IMR-90 (cell line): ENCODE results near the gene TSPAN8. TPM values are rescaled to one million over a fixed set of nuclear protein-coding genes. Genes with fewer than 3 reads are reported as not detected.

Source experiments
- ATAC-seq: fragments of 200-7000 bp; cut with Tn5 transposase; 2 replicates; pipeline ENCODE4 v1.9.1; 2020; ENCODE audit warnings: low read depth, mild to moderate bottlenecking, moderate library complexity
- BruUV-seq: library from RNA; stranded (reverse); fragments of 400-500 nt; replicated peaks from 2 replicates; lab custom pipeline; 2021; lab: Mats Ljungman, UMichigan
- CTCF ChIA-PET: fragments of 300-600 bp; formaldehyde crosslinking; extraction: SDS; loops from one replicate; lab custom pipeline; 2021; ENCODE audit warnings: antibody characterized with exemption; lab: Yijun Ruan, JAX
- POLR2A ChIA-PET: fragments of 300-600 bp; sonication (Branson Sonifier 250); formaldehyde crosslinking; loops from one replicate; lab custom pipeline; 2022; ENCODE audit warnings: antibody characterized with exemption; ENCODE audit not compliant: unreplicated experiment; lab: Charles Lee
- DNase-seq: peaks from one replicate; pipeline ENCODE4 v3.0.0; 2013
- H2AFZ ChIP-seq: replicated peaks from 2 replicates; pipeline ENCODE3; 2013; ENCODE audit warnings: low read length, mild to moderate bottlenecking; ENCODE audit not compliant: poor library complexity
- H2AK5ac ChIP-seq: 2 replicates; pipeline ENCODE4 v1.6.1; 2013; ENCODE audit warnings: low read depth, low read length, inconsistent platforms
- H2AK9ac ChIP-seq: replicated peaks from 2 replicates; pipeline ENCODE3; 2013; ENCODE audit warnings: mild to moderate bottlenecking, low read depth, low read length, moderate library complexity; ENCODE audit not compliant: poor library complexity
- H2BK120ac ChIP-seq: 2 replicates; pipeline ENCODE4 v1.6.1; 2013; ENCODE audit warnings: low read depth, low read length, inconsistent platforms
- H2BK15ac ChIP-seq: 3 replicates; pipeline ENCODE4 v1.6.1; 2013; ENCODE audit warnings: low read depth, low read length, inconsistent platforms
- H2BK20ac ChIP-seq: 2 replicates; pipeline ENCODE4 v1.6.1; 2013; ENCODE audit warnings: low read depth, mild to moderate bottlenecking, inconsistent platforms, low read length, moderate library complexity
- H2BK5ac ChIP-seq: 2 replicates; pipeline ENCODE4 v1.6.1; 2013; ENCODE audit warnings: mild to moderate bottlenecking, low read depth, low read length, inconsistent platforms; ENCODE audit not compliant: poor library complexity, severe bottlenecking
- H3K14ac ChIP-seq: replicated peaks from 2 replicates; pipeline ENCODE4 v1.6.1; 2013; ENCODE audit warnings: low read depth, low read length, inconsistent platforms
- H3K18ac ChIP-seq: 2 replicates; pipeline ENCODE4 v1.6.1; 2013; ENCODE audit warnings: low read depth, low read length, control low read depth
- H3K23ac ChIP-seq: 2 replicates; pipeline ENCODE4 v1.6.1; 2013; ENCODE audit warnings: low read depth, low read length, inconsistent platforms
- H3K27ac ChIP-seq: 2 replicates; pipeline ENCODE4 v1.5.1; 2013; ENCODE audit warnings: mild to moderate bottlenecking, control low read depth, low read length; ENCODE audit not compliant: insufficient read depth
- H3K27me3 ChIP-seq: 2 replicates; pipeline ENCODE4 v1.6.1; 2013; ENCODE audit warnings: low read length; ENCODE audit not compliant: control insufficient read depth, insufficient read depth
- H3K36me3 ChIP-seq: 2 replicates; pipeline ENCODE4 v1.6.1; 2013; ENCODE audit warnings: low read length, mixed read lengths; ENCODE audit not compliant: control insufficient read depth, insufficient read depth
- H3K4ac ChIP-seq: 2 replicates; pipeline ENCODE4 v1.6.1; 2013; ENCODE audit warnings: low read depth, low read length, inconsistent platforms
- H3K4me1 ChIP-seq: 2 replicates; pipeline ENCODE4 v1.6.1; 2013; ENCODE audit warnings: low read length, mixed read lengths; ENCODE audit not compliant: control insufficient read depth, insufficient read depth
- H3K4me2 ChIP-seq: 2 replicates; pipeline ENCODE4 v1.6.1; 2013; ENCODE audit warnings: low read depth, mild to moderate bottlenecking, control low read depth, low read length, moderate library complexity
- H3K4me3 ChIP-seq: 2 replicates; pipeline ENCODE4 v1.5.1; 2013; ENCODE audit warnings: low read depth, mild to moderate bottlenecking, control low read depth, low read length, moderate library complexity; ENCODE audit not compliant: insufficient read depth
- H3K56ac ChIP-seq: 2 replicates; pipeline ENCODE4 v1.6.1; 2013; ENCODE audit warnings: low read length, inconsistent platforms; ENCODE audit not compliant: insufficient read depth; ENCODE audit errors: extremely low read depth
- H3K79me1 ChIP-seq, 2 experiments: 2 replicates each; pipeline ENCODE4 v1.6.1; 2013; ENCODE audit warnings: low read length in 2 of 2, inconsistent platforms in 1 of 2, low read depth in 1 of 2
- H3K9ac ChIP-seq: 2 replicates; pipeline ENCODE4 v1.6.1; 2013; ENCODE audit warnings: low read depth, low read length, control low read depth
- H3K9me1 ChIP-seq: 2 replicates; pipeline ENCODE4 v1.6.1; 2013; ENCODE audit warnings: low read length, inconsistent platforms; ENCODE audit not compliant: insufficient read depth
- H3K9me3 ChIP-seq: 2 replicates; pipeline ENCODE4 v1.6.1; 2013; ENCODE audit warnings: low read length; ENCODE audit not compliant: control insufficient read depth, insufficient read depth
- H4K20me1 ChIP-seq: 2 replicates; pipeline ENCODE4 v1.6.1; 2013; ENCODE audit warnings: low read length, inconsistent platforms; ENCODE audit not compliant: insufficient read depth
- H4K5ac ChIP-seq: 2 replicates; pipeline ENCODE4 v1.6.1; 2013; ENCODE audit warnings: mild to moderate bottlenecking, low read depth, low read length, control low read depth
- H4K8ac ChIP-seq, 2 experiments: 2 replicates each; pipeline ENCODE4 v1.6.1; 2013; ENCODE audit warnings: low read depth in 2 of 2, low read length in 2 of 2, control low read depth in 1 of 2, inconsistent platforms in 1 of 2
- H4K91ac ChIP-seq: 2 replicates; pipeline ENCODE4 v1.6.1; 2013; ENCODE audit warnings: low read depth, low read length, inconsistent platforms; ENCODE audit not compliant: insufficient read depth
- BHLHE40 ChIP-seq: fragments of 150-350 bp; IDR thresholded peaks from 2 replicates; pipeline ENCODE4 v1.6.1; 2016; ENCODE audit warnings: mild to moderate bottlenecking, low read depth, low read length
- CHD1 ChIP-seq: IDR thresholded peaks from 2 replicates; pipeline ENCODE4 v1.6.1; 2012; ENCODE audit warnings: low read depth, low read length, improper control_type of control experiment
- CTCF ChIP-seq: conservative IDR thresholded peaks from 2 replicates; pipeline ENCODE4 v1.5.1; 2012; ENCODE audit warnings: mild to moderate bottlenecking, low read depth, low read length, improper control_type of control experiment
- ELK1 ChIP-seq: fragments of 150-350 bp; IDR thresholded peaks from 2 replicates; pipeline ENCODE4 v1.6.1; 2016; ENCODE audit warnings: low read depth, mild to moderate bottlenecking, low read length, moderate library complexity, borderline replicate concordance
- FOS ChIP-seq: fragments of 150-350 bp; IDR thresholded peaks from 2 replicates; pipeline ENCODE4 v1.6.1; 2016; ENCODE audit warnings: low read depth, low read length
- MAFK ChIP-seq: IDR thresholded peaks from 2 replicates; pipeline ENCODE4 v1.6.1; 2012; ENCODE audit warnings: low read depth, low read length, improper control_type of control experiment
- MAZ ChIP-seq: IDR thresholded peaks from 2 replicates; pipeline ENCODE4 v1.6.1; 2012; ENCODE audit warnings: low read depth, mild to moderate bottlenecking, low read length, improper control_type of control experiment, moderate library complexity, borderline replicate concordance
- MXI1 ChIP-seq: IDR thresholded peaks from 2 replicates; pipeline ENCODE4 v1.6.1; 2012; ENCODE audit warnings: low read depth, mild to moderate bottlenecking, low read length, moderate library complexity, borderline replicate concordance
- POLR2A ChIP-seq: IDR thresholded peaks from 2 replicates; pipeline ENCODE4 v1.6.1; 2012; ENCODE audit warnings: mild to moderate bottlenecking, low read depth, low read length
- RAD21 ChIP-seq: IDR thresholded peaks from 2 replicates; pipeline ENCODE4 v1.6.1; 2012; ENCODE audit warnings: low read length, improper control_type of control experiment
- RCOR1 ChIP-seq: IDR thresholded peaks from 2 replicates; pipeline ENCODE4 v1.6.1; 2012; ENCODE audit warnings: mild to moderate bottlenecking, low read length, improper control_type of control experiment; ENCODE audit not compliant: insufficient replicate concordance
- RFX5 ChIP-seq: IDR thresholded peaks from 2 replicates; pipeline ENCODE4 v1.8.0; 2012; ENCODE audit warnings: low read depth, mild to moderate bottlenecking, low read length, moderate library complexity
- WGBS, 2 experiments: methylation state at CpG; one replicate each; pipeline versions ENCODE4 v1.1.5 to v1.1.7; 2013; ENCODE audit warnings: missing lambda C conversion rate in 2 of 2; ENCODE audit not compliant: insufficient read length in 1 of 2; ENCODE audit errors: extremely low coverage in 2 of 2; 5-methylcytosine and 5-hydroxymethylcytosine counted together
- dilution Hi-C: fragments of 300-500 bp; cut with HindIII; formaldehyde crosslinking; loops from one replicate; pipeline ENCODE4 v1.14.3; 2018; ENCODE audit warnings: low sequenced_read_pairs; ENCODE audit not compliant: unreplicated experiment
- in situ Hi-C: fragments of 300-500 bp; cut with MboI; formaldehyde crosslinking; loops from 3 replicates; pipeline ENCODE4 v1.14.3; 2019; ENCODE audit warnings: low sequenced_read_pairs, inconsistent platforms, mixed read lengths
- intact Hi-C: fragments of 100-400 bp; cut with micrococcal nuclease; formaldehyde crosslinking; loops from 2 replicates; pipeline ENCODE4 v1.10.0; 2022
- polyA plus RNA-seq, 3 experiments: library from polyadenylated mRNA; depleted of rRNA; stranded (reverse); fragments of >200 nt; gene quantifications; 2 replicates each; pipeline ENCODE4 v1.2.3, GENCODE V29; 2012; ENCODE audit warnings: low replicate concordance in 1 of 3
- total RNA-seq: library from RNA; depleted of rRNA; stranded (reverse); fragments of >200 nt; gene quantifications from 2 replicates; pipeline ENCODE4 v1.2.3, GENCODE V29; 2012

TSPAN8 gene
- total and polyA plus RNA-seq, 2 of the 4 experiments (the other 2 are of a cell fraction): not detected

GRCh38 chr12:71130521-71131069 lies 27.2 kb downstream of the TSPAN8 start:
- Histone ChIP-seq H2BK20ac (no peak overlapping the region), H3K79me1 (no peaks in the 10 kb centered on the region), H3K4me2 (no peak overlapping the region), H2BK5ac (no peak overlapping the region), H4K5ac (no peak overlapping the region), H3K9ac (no peak overlapping the region), H4K91ac (no peak overlapping the region), H3K36me3 (no peaks in the 10 kb centered on the region), H3K4me1 (no peaks in the 10 kb centered on the region), H3K9me3 (peaks cover 3% of the 10 kb centered on the region; the same call in 1 of the 2 replicates), H4K8ac (no peak overlapping the region), H3K23ac (no peak overlapping the region), H2AK5ac (no peak overlapping the region), H3K27ac (no peak overlapping the region), H3K9me1 (no peaks in the 10 kb centered on the region), H3K14ac (no peak overlapping the region), H4K20me1 (no peaks in the 10 kb centered on the region), H3K56ac (no peak overlapping the region), H2BK120ac (no peak overlapping the region), H3K4me3 (no peak overlapping the region), H3K27me3 (no peaks in the 10 kb centered on the region), H3K18ac (no peak overlapping the region), H2AFZ (no peak overlapping the region), H3K4ac (no peak overlapping the region), H2BK15ac (no peak overlapping the region), H2AK9ac (no peak overlapping the region)
- dilution Hi-C loops (no loop called here), intact Hi-C loops (no loop called here), in situ Hi-C loops (no loop called here)
- ChIA-PET POLR2A (no interaction called here), CTCF (no interaction called here)
- no peak for TF ChIP-seq RCOR1
- no peak for TF ChIP-seq CHD1
- TF ChIP-seq CTCF: no peak
- no peak for TF ChIP-seq MXI1
- no peak for TF ChIP-seq RFX5
- TF ChIP-seq BHLHE40: no peak
- no peak for TF ChIP-seq ELK1
- TF ChIP-seq POLR2A: no peak
- no peak for TF ChIP-seq MAZ
- TF ChIP-seq MAFK: no peak
- no peak for TF ChIP-seq RAD21
- no peak for TF ChIP-seq FOS
- no CpG with 5 or more reads among the region's 1 CpG for WGBS, 2 experiments
- ATAC-seq (no peak), DNase-seq (no peak)
- no TSS peak for BruUV-seq
